ENCODE data around the gene ANO10. TPM values are rescaled to one million over a fixed set of nuclear protein-coding genes. Genes with fewer than 3 reads are reported as not detected.

The ANO10 gene
- total RNA-seq, 2 donors from 2014 or later: 83.8 to 112 TPM

- Mint-ChIP-seq H3K27ac (no peak overlapping the region), H3K36me3 (ENCODE audit: low read depth) (peaks cover 2% of the 10 kb centered on the region), H3K27me3 (ENCODE audit: insufficient read depth) (no peaks in the 10 kb centered on the region), H3K4me3 (no peak overlapping the region), H3K9me3 (no peaks in the 10 kb centered on the region), H3K4me1 (peaks cover 2% of the 10 kb centered on the region)
- no peak for TF ChIP-seq CTCF (conservative IDR thresholded peaks at IDR 0.05)
- Histone ChIP-seq H3K9me3 (ENCODE audit: control insufficient read depth, low read length) (no peaks in the 10 kb centered on the region), H3K27me3 (ENCODE audit: control insufficient read depth, insufficient read depth, low read length, poor library complexity, severe bottlenecking) (no peaks in the 10 kb centered on the region), H3K27ac (ENCODE audit: low read depth, low read length) (no peak overlapping the region), H3K36me3 (ENCODE audit: control insufficient read depth, insufficient read depth, low read length) (no peaks in the 10 kb centered on the region), H3K4me3 (ENCODE audit: low read length) (no peak overlapping the region), H3K9ac (ENCODE audit: extremely low read depth, low read length, poor library complexity, severe bottlenecking) (no peak overlapping the region), H3K4me1 (ENCODE audit: control insufficient read depth, insufficient read depth, low read length) (no peaks in the 10 kb centered on the region)
- no peak for DNase-seq
- 87% methylated on average over 1 of the region's 2 CpGs; no CpG with 5 or more reads in 1 of the 2 experiments for WGBS, 2 experiments (ENCODE audit: insufficient coverage in 1 of 2, insufficient read length in 1 of 2)
Measured at GRCh38 chr3:43451670-43452254, 170.0 kb downstream of the ANO10 start.

- Histone ChIP-seq H3K36me3 (ENCODE audit: control insufficient read depth, insufficient read depth, low read length) (no peaks in the 10 kb centered on the region), H3K4me3 (ENCODE audit: low read length) (no peak overlapping the region), H3K9me3 (ENCODE audit: control insufficient read depth, low read length) (no peaks in the 10 kb centered on the region), H3K4me1 (ENCODE audit: control insufficient read depth, insufficient read depth, low read length) (no peaks in the 10 kb centered on the region), H3K9ac (ENCODE audit: extremely low read depth, low read length, poor library complexity, severe bottlenecking) (no peak overlapping the region), H3K27ac (ENCODE audit: low read depth, low read length) (no peak overlapping the region), H3K27me3 (ENCODE audit: control insufficient read depth, insufficient read depth, low read length, poor library complexity, severe bottlenecking) (no peaks in the 10 kb centered on the region)
- no peaks in the 10 kb centered on the region for H3K27me3 Mint-ChIP-seq (ENCODE audit: insufficient read depth)
- H3K27ac Mint-ChIP-seq: no peak overlapping the region
- no peak for TF ChIP-seq CTCF (conservative IDR thresholded peaks at IDR 0.05)
- peaks cover 2% of the 10 kb centered on the region for H3K4me1 Mint-ChIP-seq
- peaks cover 2% of the 10 kb centered on the region for H3K36me3 Mint-ChIP-seq (ENCODE audit: low read depth)
- WGBS, 2 experiments (ENCODE audit: insufficient coverage in 1 of 2, insufficient read length in 1 of 2): 91 to 98% methylated on average over 1 of the region's 1 CpG
- no peaks in the 10 kb centered on the region for H3K9me3 Mint-ChIP-seq
- no peak for DNase-seq
- no peak overlapping the region for H3K4me3 Mint-ChIP-seq
Measured at GRCh38 chr3:43448098-43448497, 173.7 kb downstream of the ANO10 start.

GRCh38 chr3:43445820-43446219 lies 176.0 kb downstream of the ANO10 start:
- no peak for TF ChIP-seq CTCF (conservative IDR thresholded peaks at IDR 0.05)
- WGBS, 2 experiments (ENCODE audit: insufficient coverage in 1 of 2, insufficient read length in 1 of 2): 71 to 85% methylated on average over 3 to 4 of the region's 4 CpGs
- Histone ChIP-seq H3K9ac (ENCODE audit: extremely low read depth, low read length, poor library complexity, severe bottlenecking) (no peak overlapping the region), H3K27me3 (ENCODE audit: control insufficient read depth, insufficient read depth, low read length, poor library complexity, severe bottlenecking) (no peaks in the 10 kb centered on the region), H3K4me1 (ENCODE audit: control insufficient read depth, insufficient read depth, low read length) (no peaks in the 10 kb centered on the region), H3K36me3 (ENCODE audit: control insufficient read depth, insufficient read depth, low read length) (peaks cover 6% of the 10 kb centered on the region), H3K27ac (ENCODE audit: low read depth, low read length) (no peak overlapping the region), H3K4me3 (ENCODE audit: low read length) (no peak overlapping the region), H3K9me3 (ENCODE audit: control insufficient read depth, low read length) (peaks cover 3% of the 10 kb centered on the region)
- Mint-ChIP-seq H3K9me3 (peaks cover 9% of the 10 kb centered on the region), H3K27ac (no peak overlapping the region), H3K4me1 (peaks cover 2% of the 10 kb centered on the region), H3K4me3 (no peak overlapping the region), H3K36me3 (ENCODE audit: low read depth) (peaks cover 16% of the 10 kb centered on the region), H3K27me3 (ENCODE audit: insufficient read depth) (no peaks in the 10 kb centered on the region)
- DNase-seq: no peak
